IMR-90 (cell line): ENCODE measurements around the gene YTHDC2. TPM values are rescaled to one million over a fixed set of nuclear protein-coding genes. Genes with fewer than 3 reads are reported as not detected.

ENCODE experiments used
- ATAC-seq: fragments of 200-7000 bp; cut with Tn5 transposase; 2 replicates; pipeline ENCODE4 v1.9.1; 2020; ENCODE audit warnings: low read depth, mild to moderate bottlenecking, moderate library complexity
- BruUV-seq: library from RNA; stranded (reverse); fragments of 400-500 nt; replicated peaks from 2 replicates; lab custom pipeline; 2021; lab: Mats Ljungman, UMichigan
- CTCF ChIA-PET: fragments of 300-600 bp; formaldehyde crosslinking; extraction: SDS; loops from one replicate; lab custom pipeline; 2021; ENCODE audit warnings: antibody characterized with exemption; lab: Yijun Ruan, JAX
- POLR2A ChIA-PET: fragments of 300-600 bp; sonication (Branson Sonifier 250); formaldehyde crosslinking; loops from one replicate; lab custom pipeline; 2022; ENCODE audit warnings: antibody characterized with exemption; ENCODE audit not compliant: unreplicated experiment; lab: Charles Lee
- DNase-seq: peaks from one replicate; pipeline ENCODE4 v3.0.0; 2013
- H2AFZ ChIP-seq: replicated peaks from 2 replicates; pipeline ENCODE3; 2013; ENCODE audit warnings: low read length, mild to moderate bottlenecking; ENCODE audit not compliant: poor library complexity
- H2AK5ac ChIP-seq: 2 replicates; pipeline ENCODE4 v1.6.1; 2013; ENCODE audit warnings: low read depth, low read length, inconsistent platforms
- H2AK9ac ChIP-seq: replicated peaks from 2 replicates; pipeline ENCODE3; 2013; ENCODE audit warnings: mild to moderate bottlenecking, low read depth, low read length, moderate library complexity; ENCODE audit not compliant: poor library complexity
- H2BK120ac ChIP-seq: 2 replicates; pipeline ENCODE4 v1.6.1; 2013; ENCODE audit warnings: low read depth, low read length, inconsistent platforms
- H2BK15ac ChIP-seq: 3 replicates; pipeline ENCODE4 v1.6.1; 2013; ENCODE audit warnings: low read depth, low read length, inconsistent platforms
- H2BK20ac ChIP-seq: 2 replicates; pipeline ENCODE4 v1.6.1; 2013; ENCODE audit warnings: low read depth, mild to moderate bottlenecking, inconsistent platforms, low read length, moderate library complexity
- H2BK5ac ChIP-seq: 2 replicates; pipeline ENCODE4 v1.6.1; 2013; ENCODE audit warnings: mild to moderate bottlenecking, low read depth, low read length, inconsistent platforms; ENCODE audit not compliant: poor library complexity, severe bottlenecking
- H3K14ac ChIP-seq: replicated peaks from 2 replicates; pipeline ENCODE4 v1.6.1; 2013; ENCODE audit warnings: low read depth, low read length, inconsistent platforms
- H3K18ac ChIP-seq: 2 replicates; pipeline ENCODE4 v1.6.1; 2013; ENCODE audit warnings: low read depth, low read length, control low read depth
- H3K23ac ChIP-seq: 2 replicates; pipeline ENCODE4 v1.6.1; 2013; ENCODE audit warnings: low read depth, low read length, inconsistent platforms
- H3K27ac ChIP-seq: 2 replicates; pipeline ENCODE4 v1.5.1; 2013; ENCODE audit warnings: mild to moderate bottlenecking, control low read depth, low read length; ENCODE audit not compliant: insufficient read depth
- H3K27me3 ChIP-seq: 2 replicates; pipeline ENCODE4 v1.6.1; 2013; ENCODE audit warnings: low read length; ENCODE audit not compliant: control insufficient read depth, insufficient read depth
- H3K36me3 ChIP-seq: 2 replicates; pipeline ENCODE4 v1.6.1; 2013; ENCODE audit warnings: low read length, mixed read lengths; ENCODE audit not compliant: control insufficient read depth, insufficient read depth
- H3K4ac ChIP-seq: 2 replicates; pipeline ENCODE4 v1.6.1; 2013; ENCODE audit warnings: low read depth, low read length, inconsistent platforms
- H3K4me1 ChIP-seq: 2 replicates; pipeline ENCODE4 v1.6.1; 2013; ENCODE audit warnings: low read length, mixed read lengths; ENCODE audit not compliant: control insufficient read depth, insufficient read depth
- H3K4me2 ChIP-seq: 2 replicates; pipeline ENCODE4 v1.6.1; 2013; ENCODE audit warnings: low read depth, mild to moderate bottlenecking, control low read depth, low read length, moderate library complexity
- H3K4me3 ChIP-seq: 2 replicates; pipeline ENCODE4 v1.5.1; 2013; ENCODE audit warnings: low read depth, mild to moderate bottlenecking, control low read depth, low read length, moderate library complexity; ENCODE audit not compliant: insufficient read depth
- H3K56ac ChIP-seq: 2 replicates; pipeline ENCODE4 v1.6.1; 2013; ENCODE audit warnings: low read length, inconsistent platforms; ENCODE audit not compliant: insufficient read depth; ENCODE audit errors: extremely low read depth
- H3K79me1 ChIP-seq, 2 experiments: 2 replicates each; pipeline ENCODE4 v1.6.1; 2013; ENCODE audit warnings: low read length in 2 of 2, inconsistent platforms in 1 of 2, low read depth in 1 of 2
- H3K9ac ChIP-seq: 2 replicates; pipeline ENCODE4 v1.6.1; 2013; ENCODE audit warnings: low read depth, low read length, control low read depth
- H3K9me1 ChIP-seq: 2 replicates; pipeline ENCODE4 v1.6.1; 2013; ENCODE audit warnings: low read length, inconsistent platforms; ENCODE audit not compliant: insufficient read depth
- H3K9me3 ChIP-seq: 2 replicates; pipeline ENCODE4 v1.6.1; 2013; ENCODE audit warnings: low read length; ENCODE audit not compliant: control insufficient read depth, insufficient read depth
- H4K20me1 ChIP-seq: 2 replicates; pipeline ENCODE4 v1.6.1; 2013; ENCODE audit warnings: low read length, inconsistent platforms; ENCODE audit not compliant: insufficient read depth
- H4K5ac ChIP-seq: 2 replicates; pipeline ENCODE4 v1.6.1; 2013; ENCODE audit warnings: mild to moderate bottlenecking, low read depth, low read length, control low read depth
- H4K8ac ChIP-seq, 2 experiments: 2 replicates each; pipeline ENCODE4 v1.6.1; 2013; ENCODE audit warnings: low read depth in 2 of 2, low read length in 2 of 2, control low read depth in 1 of 2, inconsistent platforms in 1 of 2
- H4K91ac ChIP-seq: 2 replicates; pipeline ENCODE4 v1.6.1; 2013; ENCODE audit warnings: low read depth, low read length, inconsistent platforms; ENCODE audit not compliant: insufficient read depth
- CEBPB ChIP-seq: IDR thresholded peaks from 2 replicates; pipeline ENCODE4 v1.6.1; 2012; ENCODE audit warnings: low read depth, low read length, improper control_type of control experiment
- CHD1 ChIP-seq: IDR thresholded peaks from 2 replicates; pipeline ENCODE4 v1.6.1; 2012; ENCODE audit warnings: low read depth, low read length, improper control_type of control experiment
- FOS ChIP-seq: fragments of 150-350 bp; IDR thresholded peaks from 2 replicates; pipeline ENCODE4 v1.6.1; 2016; ENCODE audit warnings: low read depth, low read length
- MAFK ChIP-seq: IDR thresholded peaks from 2 replicates; pipeline ENCODE4 v1.6.1; 2012; ENCODE audit warnings: low read depth, low read length, improper control_type of control experiment
- MXI1 ChIP-seq: IDR thresholded peaks from 2 replicates; pipeline ENCODE4 v1.6.1; 2012; ENCODE audit warnings: low read depth, mild to moderate bottlenecking, low read length, moderate library complexity, borderline replicate concordance
- NFE2L2 ChIP-seq: fragments of 150-350 bp; IDR thresholded peaks from 2 replicates; pipeline ENCODE4 v1.6.1; 2016; ENCODE audit warnings: low read depth, mild to moderate bottlenecking, low read length
- RAD21 ChIP-seq: IDR thresholded peaks from 2 replicates; pipeline ENCODE4 v1.6.1; 2012; ENCODE audit warnings: low read length, improper control_type of control experiment
- WGBS, 2 experiments: methylation state at CpG; one replicate each; pipeline versions ENCODE4 v1.1.5 to v1.1.7; 2013; ENCODE audit warnings: missing lambda C conversion rate in 2 of 2; ENCODE audit not compliant: insufficient read length in 1 of 2; ENCODE audit errors: extremely low coverage in 2 of 2; 5-methylcytosine and 5-hydroxymethylcytosine counted together
- dilution Hi-C: fragments of 300-500 bp; cut with HindIII; formaldehyde crosslinking; loops from one replicate; pipeline ENCODE4 v1.14.3; 2018; ENCODE audit warnings: low sequenced_read_pairs; ENCODE audit not compliant: unreplicated experiment
- in situ Hi-C: fragments of 300-500 bp; cut with MboI; formaldehyde crosslinking; loops from 3 replicates; pipeline ENCODE4 v1.14.3; 2019; ENCODE audit warnings: low sequenced_read_pairs, inconsistent platforms, mixed read lengths
- intact Hi-C: fragments of 100-400 bp; cut with micrococcal nuclease; formaldehyde crosslinking; loops from 2 replicates; pipeline ENCODE4 v1.10.0; 2022
- polyA plus RNA-seq, 3 experiments: library from polyadenylated mRNA; depleted of rRNA; stranded (reverse); fragments of >200 nt; gene quantifications; 2 replicates each; pipeline ENCODE4 v1.2.3, GENCODE V29; 2012; ENCODE audit warnings: low replicate concordance in 1 of 3
- total RNA-seq: library from RNA; depleted of rRNA; stranded (reverse); fragments of >200 nt; gene quantifications from 2 replicates; pipeline ENCODE4 v1.2.3, GENCODE V29; 2012
- TF ChIP-seq, protein P1 (sequence below): conservative IDR thresholded peaks from 2 replicates; pipeline ENCODE4 v1.5.1; 2012; ENCODE audit warnings: mild to moderate bottlenecking, low read depth, low read length, improper control_type of control experiment
- TF ChIP-seq, protein P2 (sequence below): fragments of 150-350 bp; IDR thresholded peaks from 2 replicates; pipeline ENCODE4 v1.6.1; 2016; ENCODE audit warnings: low read depth, mild to moderate bottlenecking, low read length, moderate library complexity, borderline replicate concordance

YTHDC2 gene
- total and polyA plus RNA-seq, 2 of the 4 experiments (the other 2 are of a cell fraction) = 6.5 to 13.4 TPM

- no peak overlapping the region for H2BK5ac ChIP-seq
- no peak overlapping the region for H2AK5ac ChIP-seq
- no peak overlapping the region for H3K18ac ChIP-seq
- no peak overlapping the region for H3K4me3 ChIP-seq
- H3K27me3 ChIP-seq = no peaks in the 10 kb centered on the region
- H3K4me1 ChIP-seq = no peaks in the 10 kb centered on the region
- H2AFZ ChIP-seq = no peak overlapping the region
- no peak overlapping the region for H3K56ac ChIP-seq
- TF ChIP-seq MXI1 (no peak), MAFK (no peak), CEBPB (no peak), FOS (no peak), CHD1 (no peak), NFE2L2 (no peak), RAD21 (no peak)
- TF ChIP-seq, protein P1, sequence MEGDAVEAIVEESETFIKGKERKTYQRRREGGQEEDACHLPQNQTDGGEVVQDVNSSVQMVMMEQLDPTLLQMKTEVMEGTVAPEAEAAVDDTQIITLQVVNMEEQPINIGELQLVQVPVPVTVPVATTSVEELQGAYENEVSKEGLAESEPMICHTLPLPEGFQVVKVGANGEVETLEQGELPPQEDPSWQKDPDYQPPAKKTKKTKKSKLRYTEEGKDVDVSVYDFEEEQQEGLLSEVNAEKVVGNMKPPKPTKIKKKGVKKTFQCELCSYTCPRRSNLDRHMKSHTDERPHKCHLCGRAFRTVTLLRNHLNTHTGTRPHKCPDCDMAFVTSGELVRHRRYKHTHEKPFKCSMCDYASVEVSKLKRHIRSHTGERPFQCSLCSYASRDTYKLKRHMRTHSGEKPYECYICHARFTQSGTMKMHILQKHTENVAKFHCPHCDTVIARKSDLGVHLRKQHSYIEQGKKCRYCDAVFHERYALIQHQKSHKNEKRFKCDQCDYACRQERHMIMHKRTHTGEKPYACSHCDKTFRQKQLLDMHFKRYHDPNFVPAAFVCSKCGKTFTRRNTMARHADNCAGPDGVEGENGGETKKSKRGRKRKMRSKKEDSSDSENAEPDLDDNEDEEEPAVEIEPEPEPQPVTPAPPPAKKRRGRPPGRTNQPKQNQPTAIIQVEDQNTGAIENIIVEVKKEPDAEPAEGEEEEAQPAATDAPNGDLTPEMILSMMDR = no peak
- TF ChIP-seq, protein P2, sequence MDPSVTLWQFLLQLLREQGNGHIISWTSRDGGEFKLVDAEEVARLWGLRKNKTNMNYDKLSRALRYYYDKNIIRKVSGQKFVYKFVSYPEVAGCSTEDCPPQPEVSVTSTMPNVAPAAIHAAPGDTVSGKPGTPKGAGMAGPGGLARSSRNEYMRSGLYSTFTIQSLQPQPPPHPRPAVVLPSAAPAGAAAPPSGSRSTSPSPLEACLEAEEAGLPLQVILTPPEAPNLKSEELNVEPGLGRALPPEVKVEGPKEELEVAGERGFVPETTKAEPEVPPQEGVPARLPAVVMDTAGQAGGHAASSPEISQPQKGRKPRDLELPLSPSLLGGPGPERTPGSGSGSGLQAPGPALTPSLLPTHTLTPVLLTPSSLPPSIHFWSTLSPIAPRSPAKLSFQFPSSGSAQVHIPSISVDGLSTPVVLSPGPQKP = no peak
- DNase-seq (no peak), ATAC-seq (no peak)
- intact Hi-C loops = no loop called here
- in situ Hi-C loops = loop anchor here (10.0 kb wide), 1 partner anchor 587 kb away; no protein-coding TSS in a partner anchor
- no peak overlapping the region for H3K27ac ChIP-seq
- H2BK20ac ChIP-seq = no peak overlapping the region
- POLR2A ChIA-PET = no interaction called here
- CTCF ChIA-PET = interaction anchor here (0.6 kb wide), 1 partner anchor 163 kb away, joined by 3 read pairs; no protein-coding TSS in a partner anchor
- peaks cover 3 to 4% of the 10 kb centered on the region in 2 experiments; a peak in 2 of 4 replicates for H3K79me1 ChIP-seq
- H3K9me3 ChIP-seq = no peaks in the 10 kb centered on the region
- no peak overlapping the region for H2AK9ac ChIP-seq
- H4K91ac ChIP-seq = no peak overlapping the region
- H4K8ac ChIP-seq = no peak overlapping the region
- H4K20me1 ChIP-seq = no peaks in the 10 kb centered on the region
- no peak overlapping the region for H3K23ac ChIP-seq
- no peak overlapping the region for H2BK120ac ChIP-seq
- no peak overlapping the region for H3K9ac ChIP-seq
- H3K36me3 ChIP-seq = peaks cover 7% of the 10 kb centered on the region
- no peak overlapping the region for H3K14ac ChIP-seq
- 100% methylated on average over 2 of the region's 2 CpGs; no CpG with 5 or more reads in 1 of the 2 experiments for WGBS, 2 experiments
- no peak overlapping the region for H2BK15ac ChIP-seq
- dilution Hi-C loops = no loop called here
- BruUV-seq = no TSS peak
- H3K4ac ChIP-seq = no peak overlapping the region
- no peaks in the 10 kb centered on the region for H3K9me1 ChIP-seq
- H3K4me2 ChIP-seq = no peak overlapping the region
- no peak overlapping the region for H4K5ac ChIP-seq
Measured at GRCh38 chr5:113581388-113581787, 67.9 kb downstream of the YTHDC2 start.
